GM19395 (cell line): Measurements from ENCODE around the gene STX1A.
"Not testable (repeated sequence)": the region's sequence is repeated elsewhere in the genome, so short reads cannot be mapped to it uniquely, and the experiment has no call there.

Source experiments
- ATAC-seq: cut with Tn5 transposase; IDR thresholded peaks from one replicate; pipeline ENCODE4 v1.9.1; 2021; ENCODE audit warnings: mild to moderate bottlenecking, moderate library complexity; ENCODE audit not compliant: unreplicated experiment

Gene STX1A

DNA sequence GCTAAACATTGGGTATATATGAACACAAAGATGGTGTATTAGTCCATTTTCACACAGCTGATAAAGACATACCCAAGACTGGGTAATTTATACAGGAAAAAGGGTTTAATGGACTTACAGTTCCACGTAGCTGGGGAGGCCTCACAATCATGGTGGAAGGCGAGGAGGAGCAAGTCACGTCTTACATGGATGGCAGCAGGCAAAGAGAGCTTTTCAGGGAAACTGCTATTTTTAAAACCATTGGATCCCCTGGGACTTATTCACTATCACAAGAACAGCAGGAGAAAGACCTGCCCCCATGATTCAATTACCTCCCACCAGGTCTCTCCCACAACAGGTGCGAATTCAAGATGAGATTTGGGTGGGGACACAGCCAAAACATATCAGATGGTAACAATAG is 64.2 kb downstream of the STX1A start:
- not testable (repeated sequence) for ATAC-seq

DNA sequence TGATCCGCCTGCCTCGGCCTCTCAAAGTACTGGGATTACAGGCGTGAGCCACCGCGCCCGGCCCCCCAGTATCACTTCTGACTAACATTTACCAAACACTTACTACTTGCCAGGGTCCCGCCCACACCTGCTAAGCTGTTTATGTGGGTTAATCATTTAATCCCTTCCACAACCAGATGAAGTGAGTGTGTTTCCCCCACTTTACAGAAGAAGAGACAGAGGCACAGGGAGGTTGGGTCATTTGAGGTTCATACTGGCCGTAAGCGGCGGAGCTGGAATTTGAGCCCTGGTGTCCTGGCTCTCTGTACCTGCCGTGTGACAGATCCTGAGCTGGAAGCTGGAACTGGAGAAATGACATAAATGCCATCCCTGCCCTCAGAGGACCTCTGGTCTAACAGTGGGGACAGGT is 66.9 kb downstream of the STX1A start:
- no peak for ATAC-seq

- no peak for ATAC-seq
Measured at GRCh38 chr7:73650524-73650923, 68.9 kb downstream of the STX1A start.

- ATAC-seq: no peak
Measured at GRCh38 chr7:73649576-73649975, 69.9 kb downstream of the STX1A start.
